PFSK-1 (cell line): ENCODE data around the gene TCP1.

Experiments
- POLR2AphosphoS5 ChIP-seq: IDR thresholded peaks from 2 replicates; pipeline ENCODE4 v1.6.1; 2012; ENCODE audit warnings: low read depth, mild to moderate bottlenecking, control low read depth, low read length, moderate library complexity
- SIN3A ChIP-seq: IDR thresholded peaks from 2 replicates; pipeline ENCODE4 v1.6.1; 2012; ENCODE audit warnings: mild to moderate bottlenecking, low read length, moderate library complexity, borderline replicate concordance; ENCODE audit not compliant: insufficient read depth

GRCh38 chr6:159746759-159747158 is 42.6 kb downstream of the TCP1 start:
- no peak for TF ChIP-seq SIN3A
- no peak for TF ChIP-seq POLR2AphosphoS5
